CD4-positive, alpha-beta T cell treated with Interferon gamma for 1 hour (primary cell): ENCODE results near the gene GALK2.

Experiments used
- DNase-seq: peaks from one replicate; pipeline ENCODE4 v3.0.0-alpha.2; 2020

GALK2 gene

GRCh38 chr15:49169880-49170597, at the start of gene GALK2:
GALK2 (plus strand) TSS chr15:49170247; CDS start chr15:49170323, 76 bp downstream.
- DNase-seq, result peak; percentile 74

GRCh38 chr15:49120832-49121231, 49.2 kb upstream of the GALK2 start:
- DNase-seq, result no peak

- DNase-seq, result no peak
Observed at GRCh38 chr15:49121901-49122300, 48.1 kb upstream of the GALK2 start.

- no peak for DNase-seq
Observed at GRCh38 chr15:49122541-49123062, 47.4 kb upstream of the GALK2 start.

- DNase-seq, result no peak
Observed at GRCh38 chr15:49124371-49124770, 45.7 kb upstream of the GALK2 start.

- DNase-seq, result no peak
Observed at GRCh38 chr15:49131403-49131802, 38.6 kb upstream of the GALK2 start.

GRCh38 chr15:49134683-49135341, 35.2 kb upstream of the GALK2 start:
- DNase-seq, result no peak

- DNase-seq, result no peak
Observed at GRCh38 chr15:49135342-49135857, 34.6 kb upstream of the GALK2 start.

GRCh38 chr15:49135911-49136310, 34.1 kb upstream of the GALK2 start:
- no peak for DNase-seq

GRCh38 chr15:49137861-49138260, 32.2 kb upstream of the GALK2 start:
- DNase-seq, result no peak

GRCh38 chr15:49145651-49146609, 24.1 kb upstream of the GALK2 start:
- no peak for DNase-seq

- DNase-seq, result no peak
Observed at GRCh38 chr15:49148298-49148697, 21.7 kb upstream of the GALK2 start.

GRCh38 chr15:49148727-49149126, 21.3 kb upstream of the GALK2 start:
- DNase-seq, result no peak

- no peak for DNase-seq
Observed at GRCh38 chr15:49151831-49152230, 18.2 kb upstream of the GALK2 start.

GRCh38 chr15:49152552-49153312, 17.3 kb upstream of the GALK2 start:
- no peak for DNase-seq

- DNase-seq, result no peak
Observed at GRCh38 chr15:49154359-49154758, 15.7 kb upstream of the GALK2 start.

GRCh38 chr15:49154799-49155109, 15.3 kb upstream of the GALK2 start:
- no peak for DNase-seq

GRCh38 chr15:49155110-49155833, 14.8 kb upstream of the GALK2 start, which contains the start of gene COPS2:
COPS2 (minus strand) TSS chr15:49155599; CDS start chr15:49155578, 21 bp downstream.
- peak; percentile 94 for DNase-seq

- no peak for DNase-seq
Observed at GRCh38 chr15:49155834-49156627, 14.0 kb upstream of the GALK2 start.

GRCh38 chr15:49163678-49164077, 6.4 kb upstream of the GALK2 start:
- no peak for DNase-seq

GRCh38 chr15:49164865-49165264, 5.2 kb upstream of the GALK2 start:
- no peak for DNase-seq
